Stomach (tissue), 4 donors: ENCODE data around the gene LRRC49.

Source experiments
- POLR2A ChIP-seq, 4 donors: fragments of 450-650 bp; IDR thresholded peaks; one replicate each; pipeline ENCODE4 v1.6.1; 2016; ENCODE audit warnings: antibody characterized with exemption in 4 of 4, control low read depth in 2 of 4, mild to moderate bottlenecking in 1 of 4, moderate library complexity in 1 of 4
- TF ChIP-seq, protein P1 (sequence below), 7 experiments: fragments of 450-650 bp in 4 of 7; fragments of 200-600 bp in 3 of 7; sonication (generic) in 3 of 7; IDR thresholded peaks; one replicate each; pipeline ENCODE4 v1.5.1; 2016 to 2019; ENCODE audit warnings: antibody characterized with exemption in 7 of 7, control low read depth in 2 of 7, mild to moderate bottlenecking in 1 of 7

DNA sequence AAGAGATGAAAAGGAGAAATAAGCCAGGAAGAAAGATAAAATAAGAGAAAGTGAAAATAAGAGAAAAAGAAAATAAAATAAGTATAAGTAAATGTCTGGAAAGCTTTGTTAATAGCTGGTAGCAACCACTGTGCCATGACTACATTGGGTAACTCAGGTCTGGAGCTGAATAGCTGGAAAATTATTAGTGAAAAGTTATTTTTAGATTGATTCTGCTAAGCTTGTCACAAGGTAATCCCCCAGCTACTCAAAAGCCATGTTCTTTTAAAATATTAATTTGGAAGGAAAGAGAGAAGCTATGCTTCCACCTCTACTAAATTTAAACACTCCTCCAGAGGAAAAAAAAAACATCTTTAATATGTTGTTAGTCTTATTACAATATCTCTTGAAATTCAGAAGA, 117.8 kb downstream of the LRRC49 start:
- TF ChIP-seq POLR2A (IDR thresholded peaks at IDR 0.05): no peak
- TF ChIP-seq, protein P1, sequence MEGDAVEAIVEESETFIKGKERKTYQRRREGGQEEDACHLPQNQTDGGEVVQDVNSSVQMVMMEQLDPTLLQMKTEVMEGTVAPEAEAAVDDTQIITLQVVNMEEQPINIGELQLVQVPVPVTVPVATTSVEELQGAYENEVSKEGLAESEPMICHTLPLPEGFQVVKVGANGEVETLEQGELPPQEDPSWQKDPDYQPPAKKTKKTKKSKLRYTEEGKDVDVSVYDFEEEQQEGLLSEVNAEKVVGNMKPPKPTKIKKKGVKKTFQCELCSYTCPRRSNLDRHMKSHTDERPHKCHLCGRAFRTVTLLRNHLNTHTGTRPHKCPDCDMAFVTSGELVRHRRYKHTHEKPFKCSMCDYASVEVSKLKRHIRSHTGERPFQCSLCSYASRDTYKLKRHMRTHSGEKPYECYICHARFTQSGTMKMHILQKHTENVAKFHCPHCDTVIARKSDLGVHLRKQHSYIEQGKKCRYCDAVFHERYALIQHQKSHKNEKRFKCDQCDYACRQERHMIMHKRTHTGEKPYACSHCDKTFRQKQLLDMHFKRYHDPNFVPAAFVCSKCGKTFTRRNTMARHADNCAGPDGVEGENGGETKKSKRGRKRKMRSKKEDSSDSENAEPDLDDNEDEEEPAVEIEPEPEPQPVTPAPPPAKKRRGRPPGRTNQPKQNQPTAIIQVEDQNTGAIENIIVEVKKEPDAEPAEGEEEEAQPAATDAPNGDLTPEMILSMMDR (IDR thresholded peaks at IDR 0.05): no peak
